HG03354 (cell line): Measurements from ENCODE around the gene HNRNPUL2.

Experiments
- ATAC-seq: cut with Tn5 transposase; IDR thresholded peaks from one replicate; pipeline ENCODE4 v1.9.1; 2021; ENCODE audit warnings: mild to moderate bottlenecking; ENCODE audit not compliant: unreplicated experiment, poor library complexity, severe bottlenecking

Gene HNRNPUL2

DNA sequence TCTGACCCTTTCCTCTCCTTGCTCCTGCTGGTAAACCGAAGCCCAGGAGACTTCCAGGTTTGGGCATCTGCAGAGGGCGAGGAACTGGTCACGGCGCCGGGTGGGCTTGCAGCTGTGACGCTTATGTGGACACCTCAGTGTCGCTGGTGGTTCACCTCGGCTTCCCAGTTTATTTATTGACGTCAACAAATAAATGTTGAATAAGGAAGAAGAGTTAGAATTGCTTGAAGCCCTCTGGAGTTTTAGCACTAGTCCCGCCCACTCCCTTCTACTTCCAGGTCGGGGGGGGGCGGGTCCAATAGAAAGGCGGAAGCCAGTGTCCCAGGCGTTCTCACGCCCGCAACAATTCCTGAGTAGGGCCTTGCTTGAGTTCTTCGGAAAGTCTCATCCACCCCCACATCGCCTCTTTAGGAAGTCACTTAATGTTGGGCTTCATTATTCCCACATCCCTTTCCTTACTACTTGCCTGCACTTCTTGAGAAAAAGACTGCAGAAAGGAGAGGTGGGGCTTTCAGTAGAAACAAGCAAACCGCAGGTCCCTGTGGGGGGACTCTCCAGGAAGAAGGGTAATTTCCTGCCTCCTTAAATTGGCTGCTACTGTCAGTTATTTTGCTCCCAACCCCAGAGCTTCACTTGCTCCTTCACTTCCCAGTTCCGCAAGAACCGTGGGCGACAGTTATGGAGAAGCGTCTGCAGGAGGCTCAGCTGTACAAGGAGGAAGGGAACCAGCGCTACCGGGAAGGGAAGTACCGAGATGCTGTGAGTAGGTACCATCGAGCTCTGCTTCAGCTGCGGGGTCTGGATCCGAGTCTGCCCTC lies 1.1 kb upstream of the HNRNPUL2 start, which contains the start of gene TTC9C:
TTC9C (plus strand) TSS at position 316 of the 818 bp plus-strand sequence; CDS start at position 679, 363 bp downstream.
- peak; percentile 24 for ATAC-seq

DNA sequence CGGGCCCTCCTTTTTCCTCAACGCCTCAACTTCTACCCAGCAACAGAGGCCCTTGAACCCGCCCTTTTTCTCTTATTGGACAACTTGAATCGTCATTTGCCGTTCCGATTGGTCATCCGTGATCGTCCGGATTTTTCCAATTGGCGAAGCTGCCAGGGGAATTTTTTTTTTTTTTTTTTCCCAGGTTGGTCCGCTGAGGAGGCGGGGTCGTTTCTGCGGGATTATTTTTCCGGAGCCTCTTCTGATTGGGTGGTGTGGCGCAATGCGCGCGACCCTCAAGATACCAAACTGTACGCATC lies 564 bp upstream of the HNRNPUL2 start:
- ATAC-seq, result peak; percentile 62

DNA sequence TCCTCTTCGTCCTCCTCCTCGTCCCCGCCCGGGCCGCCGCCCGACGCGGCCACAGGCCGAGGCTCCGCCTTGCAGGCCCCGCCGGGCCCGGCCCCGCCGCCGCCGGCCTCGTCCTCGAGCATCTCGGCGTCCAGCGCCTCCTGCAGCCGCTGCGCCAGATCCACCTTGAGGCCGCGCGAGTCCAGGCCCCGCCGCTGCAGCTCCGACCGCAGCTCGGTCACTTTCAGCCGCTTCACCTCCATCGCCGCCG lies 417 bp downstream of the HNRNPUL2 start:
- no peak for ATAC-seq

DNA sequence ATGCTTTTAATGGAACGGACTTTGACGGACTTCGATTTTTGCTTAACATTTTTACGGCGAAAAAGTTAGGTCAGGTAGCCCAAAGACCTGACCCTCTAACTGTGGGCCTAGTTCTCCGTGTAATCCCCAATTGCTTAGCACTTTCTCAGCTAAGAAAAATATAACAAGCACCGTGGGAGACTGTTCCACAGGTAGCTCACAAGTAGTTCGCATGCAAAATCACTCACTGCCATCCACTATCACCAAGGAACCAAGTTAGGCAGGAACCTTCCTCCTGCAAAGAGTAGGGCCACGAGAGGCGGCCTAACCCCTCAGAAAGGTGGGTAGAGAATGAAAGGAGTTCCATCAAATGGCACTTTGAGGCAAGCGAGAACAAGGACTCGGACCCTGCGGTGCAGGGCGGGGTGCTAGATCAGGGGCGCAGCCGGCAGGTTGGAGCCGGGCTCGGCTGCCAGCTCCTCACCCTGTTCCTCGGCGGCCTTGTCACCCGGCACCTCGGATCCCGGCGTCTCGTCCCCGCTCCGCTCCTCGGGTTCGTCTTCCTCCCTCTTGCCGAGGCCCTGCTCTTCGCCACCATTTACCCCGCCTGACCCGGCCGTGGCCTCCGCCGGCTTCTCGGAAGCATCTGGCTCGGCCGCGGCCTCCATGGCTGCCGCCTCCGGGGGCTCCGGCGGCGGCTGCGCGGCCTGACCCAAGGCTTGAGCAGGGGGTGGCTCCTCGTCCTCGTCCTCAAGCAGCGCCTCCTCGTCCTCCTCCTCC lies 922 bp downstream of the HNRNPUL2 start:
- ATAC-seq, result no peak

DNA sequence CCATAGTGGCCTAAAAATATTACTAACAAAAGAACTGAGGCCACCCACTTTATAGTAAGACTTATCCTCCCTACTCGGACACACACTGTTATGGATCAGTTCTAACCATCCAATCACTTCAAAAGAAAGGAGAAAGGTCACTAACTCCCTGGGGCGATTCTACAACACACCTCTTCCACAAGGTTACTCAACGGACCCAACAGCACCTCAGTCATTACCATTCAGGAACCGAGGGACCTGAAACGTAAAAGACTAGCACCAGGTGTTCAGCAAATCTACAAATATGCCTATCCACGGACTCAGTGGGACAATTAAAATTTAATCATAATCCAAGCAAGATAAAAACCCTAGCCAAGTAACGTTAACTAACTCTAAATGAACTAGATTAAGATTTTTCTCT lies 1.6 kb downstream of the HNRNPUL2 start:
- no peak for ATAC-seq

DNA sequence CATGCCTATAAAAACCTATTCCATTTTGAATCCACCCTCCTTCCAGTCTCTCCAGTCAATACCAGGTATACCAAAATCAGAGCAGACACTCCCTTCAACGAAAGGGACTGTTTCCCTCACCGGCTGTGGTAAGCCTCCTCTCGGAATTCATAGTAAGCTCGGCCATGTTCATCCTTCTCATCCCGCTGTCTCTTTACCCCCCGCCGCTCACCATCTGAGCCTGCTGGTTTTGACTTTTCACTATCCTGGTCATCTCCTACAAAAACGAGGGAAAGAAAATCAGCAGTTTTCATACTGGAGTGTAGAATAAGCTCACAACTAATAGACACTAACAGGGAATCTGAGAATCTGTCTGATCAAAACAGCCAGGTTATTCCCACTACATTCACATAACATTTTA lies 3.1 kb downstream of the HNRNPUL2 start:
- ATAC-seq, result no peak

DNA sequence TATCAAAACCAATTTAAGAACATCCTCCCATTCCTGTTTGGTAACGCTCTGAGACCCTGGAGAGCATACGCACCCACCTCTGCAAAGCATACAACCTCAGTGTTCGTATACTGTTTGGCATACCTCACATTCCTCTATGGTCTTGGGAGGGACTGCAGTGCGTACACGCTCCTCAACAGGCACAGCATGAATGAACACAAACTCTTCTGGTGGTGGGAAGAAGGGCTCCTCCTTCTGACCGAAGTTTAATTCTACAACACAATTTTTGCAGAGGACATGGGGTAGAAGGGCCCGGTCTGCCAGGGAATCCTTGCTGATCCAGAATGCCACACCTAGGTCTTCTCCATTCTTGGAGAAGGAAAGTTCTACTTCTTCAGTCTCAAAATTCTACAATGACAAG lies 5.3 kb downstream of the HNRNPUL2 start:
- ATAC-seq, result no peak

DNA sequence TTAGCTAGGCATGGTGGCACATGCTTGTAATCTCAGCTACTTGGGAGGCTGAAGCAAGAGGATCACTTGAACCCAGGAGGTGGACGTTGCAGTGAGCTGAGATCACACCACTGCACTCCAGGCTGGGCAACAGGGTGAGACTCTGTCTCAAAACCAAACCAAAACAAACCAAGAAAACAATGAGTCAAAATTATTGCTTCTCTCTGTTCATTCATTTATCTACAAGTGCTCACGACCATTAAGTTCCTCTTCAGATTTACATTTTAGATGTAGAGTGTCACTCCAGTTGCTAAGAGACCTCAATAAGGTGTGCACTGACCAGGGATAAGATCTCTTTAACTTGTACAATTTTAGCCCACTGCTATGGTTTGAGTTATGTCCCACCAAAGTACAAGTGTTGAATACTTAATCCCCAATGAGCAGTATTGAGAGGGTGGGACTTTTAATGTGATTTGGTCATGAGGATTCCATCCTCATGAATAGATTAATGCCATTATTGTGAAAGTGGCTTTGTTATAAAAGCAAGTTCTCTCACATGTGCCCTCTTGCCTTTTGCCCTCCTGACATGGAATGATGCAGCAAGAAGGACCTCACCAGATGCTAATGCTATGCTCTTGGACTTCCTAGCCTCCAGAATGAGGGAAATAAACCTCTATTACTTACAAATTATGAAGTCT lies 7.8 kb downstream of the HNRNPUL2 start:
- ATAC-seq, result no peak

DNA sequence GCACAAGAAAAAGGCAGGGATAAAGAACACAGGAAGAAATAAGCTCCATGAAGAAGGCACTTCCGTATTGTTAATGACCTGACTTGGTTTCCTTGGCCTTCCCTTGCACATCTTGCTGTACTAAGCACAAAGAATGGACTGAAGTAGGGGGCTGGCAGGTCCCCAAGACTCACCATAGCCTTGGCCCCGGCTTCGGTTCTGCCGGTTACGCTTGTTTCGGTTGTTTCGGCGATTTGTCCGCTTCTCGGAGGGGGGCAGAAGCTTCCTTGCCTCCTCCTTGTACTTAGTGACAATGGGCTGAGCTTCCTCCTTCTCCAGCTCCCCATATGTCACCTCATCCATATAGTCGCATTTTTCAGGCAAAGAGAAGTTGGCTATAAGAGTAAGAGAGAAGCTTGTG lies 10.4 kb downstream of the HNRNPUL2 start:
- no peak for ATAC-seq

DNA sequence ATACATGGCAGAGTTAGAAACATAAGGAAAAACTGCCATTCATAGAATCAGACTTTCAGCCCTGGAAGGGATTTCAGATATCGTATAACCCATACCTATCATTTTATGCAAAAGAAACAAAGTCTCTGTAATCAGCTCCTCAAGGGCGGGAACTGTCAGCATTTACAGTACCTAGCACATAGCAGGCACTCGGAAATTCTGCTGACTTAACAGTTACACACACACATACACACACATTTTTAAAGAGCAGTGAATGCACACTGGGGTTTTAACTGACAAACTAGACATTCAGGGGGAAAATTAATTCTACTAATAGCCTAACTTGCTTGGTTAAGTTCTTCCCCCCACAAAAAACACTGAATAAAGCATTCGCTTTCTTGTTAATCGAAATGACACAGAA lies 11.1 kb downstream of the HNRNPUL2 start:
- no peak for ATAC-seq

DNA sequence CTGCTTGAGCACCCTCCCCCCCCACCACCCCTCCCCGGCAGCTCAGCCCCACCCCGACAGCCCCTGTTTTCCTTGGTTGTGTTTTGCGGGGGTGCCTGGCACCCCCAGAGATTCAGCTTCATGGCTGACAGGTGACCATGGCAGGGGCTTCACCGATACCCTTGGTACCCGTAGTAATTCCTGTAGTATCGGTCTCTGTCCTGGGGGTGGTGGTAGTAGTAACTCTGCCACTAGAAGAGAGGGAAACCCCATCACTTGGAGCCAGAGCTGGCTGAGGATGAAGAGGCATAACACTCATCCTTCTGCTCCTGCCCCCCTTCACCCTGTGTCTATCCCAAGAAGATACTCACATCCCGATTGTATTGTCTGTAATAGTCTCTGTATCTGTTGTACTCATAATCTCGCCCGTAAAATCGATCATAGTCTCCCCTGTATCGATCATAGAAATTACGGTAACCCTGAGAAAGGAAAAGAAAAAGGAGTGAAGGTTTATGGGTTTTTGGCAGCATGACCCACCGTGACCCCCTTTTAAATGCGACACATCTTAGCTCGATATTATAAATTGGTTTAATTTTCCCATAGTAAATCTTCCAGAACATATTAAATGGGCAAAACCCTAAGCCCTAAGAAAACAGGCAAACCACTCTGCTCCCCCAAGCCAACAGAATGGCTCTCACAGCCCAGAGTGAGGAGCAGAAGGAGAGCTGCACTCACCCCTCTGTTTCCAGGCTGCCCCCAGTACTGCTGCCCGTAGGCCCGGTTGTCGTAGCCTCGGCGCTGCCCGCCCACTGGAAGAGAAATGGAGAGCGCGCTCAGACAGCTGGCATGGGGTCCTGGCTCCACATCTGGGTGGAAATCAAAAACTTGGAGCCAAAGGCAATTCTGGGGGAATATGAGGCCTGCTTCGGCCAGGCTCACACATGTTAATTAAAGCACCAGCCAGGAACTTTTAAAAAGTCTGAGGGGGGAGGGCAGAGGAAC lies 11.8 kb downstream of the HNRNPUL2 start:
- ATAC-seq, result no peak

DNA sequence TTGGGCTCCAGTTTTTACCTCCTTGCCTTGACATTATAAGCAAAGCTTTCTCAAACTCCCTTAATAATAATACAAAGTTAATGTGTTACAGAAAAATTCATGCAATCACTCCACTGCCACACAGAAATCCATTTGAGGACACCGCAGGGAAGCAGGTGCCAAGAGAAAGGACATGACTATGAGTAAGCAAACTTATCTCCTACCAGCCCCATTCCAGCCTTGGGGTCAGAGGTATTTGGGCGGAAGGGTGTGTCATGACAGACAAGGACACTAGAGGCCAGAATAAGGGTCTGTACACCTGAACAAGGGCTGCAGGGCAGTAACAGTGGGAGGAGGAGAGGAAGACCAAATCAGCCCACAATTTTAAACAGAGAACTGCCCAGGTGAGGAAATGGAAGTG lies 13.9 kb downstream of the HNRNPUL2 start:
- ATAC-seq, result no peak

DNA sequence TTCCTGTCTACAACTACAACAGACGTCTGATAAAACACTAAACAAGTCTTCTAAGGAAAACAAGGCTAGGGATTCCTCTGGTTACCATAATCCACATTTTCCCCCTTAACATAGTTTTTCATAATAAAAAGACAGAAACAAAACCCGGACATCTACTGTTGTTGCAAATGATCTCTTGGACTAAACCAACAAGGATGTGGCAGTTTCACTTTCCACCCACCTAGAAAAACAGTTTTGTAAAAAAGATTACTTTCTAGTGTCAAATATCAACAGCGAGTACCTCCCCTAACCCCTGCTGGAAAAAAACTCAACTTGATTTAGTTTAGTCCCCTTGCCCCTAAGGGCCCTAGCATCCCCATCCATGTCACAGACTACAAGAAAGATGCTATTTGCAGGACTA lies 14.4 kb downstream of the HNRNPUL2 start:
- ATAC-seq, result no peak

DNA sequence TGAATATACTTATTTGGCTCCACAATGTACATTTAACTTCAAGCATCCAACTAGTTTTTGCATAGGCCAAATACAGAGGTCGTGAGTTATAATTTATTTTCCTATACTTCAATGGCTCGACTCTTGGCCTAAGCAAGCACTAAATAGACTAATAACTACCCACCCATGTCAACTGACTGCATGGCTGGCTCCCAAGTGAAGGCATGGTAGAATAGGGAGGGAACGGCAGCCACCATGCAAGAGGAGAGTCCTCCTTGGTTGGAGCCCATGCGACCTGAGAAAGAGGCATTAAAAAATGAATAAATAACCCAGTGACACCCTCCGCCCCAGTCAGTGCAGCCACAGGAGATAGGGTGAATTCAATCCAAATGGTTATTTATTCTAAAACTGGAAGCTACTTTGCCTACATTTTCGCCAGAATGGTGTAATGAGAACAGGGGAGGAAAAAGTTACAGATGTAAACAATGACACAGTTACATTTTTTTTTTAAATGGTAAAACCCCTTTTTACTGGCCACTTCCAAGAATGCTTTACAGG lies 14.9 kb downstream of the HNRNPUL2 start:
- no peak for ATAC-seq

DNA sequence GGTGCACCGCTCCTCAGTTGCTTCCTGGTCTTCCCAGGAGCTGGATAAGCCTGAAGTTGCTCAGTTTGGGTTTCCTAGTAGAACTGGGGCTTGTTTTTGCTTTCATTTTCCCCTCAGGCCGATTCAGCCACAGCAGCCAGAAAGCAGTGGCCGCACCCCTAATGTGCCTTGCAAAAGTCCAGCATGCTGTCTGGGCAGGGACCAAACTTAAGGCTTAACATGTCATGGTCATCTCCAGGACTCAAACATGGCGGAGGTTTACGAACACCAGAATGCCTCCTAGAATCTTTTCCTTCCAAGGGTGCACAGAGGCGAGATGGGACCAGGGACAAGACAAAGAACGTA lies 17.3 kb downstream of the HNRNPUL2 start:
- ATAC-seq, result no peak

DNA sequence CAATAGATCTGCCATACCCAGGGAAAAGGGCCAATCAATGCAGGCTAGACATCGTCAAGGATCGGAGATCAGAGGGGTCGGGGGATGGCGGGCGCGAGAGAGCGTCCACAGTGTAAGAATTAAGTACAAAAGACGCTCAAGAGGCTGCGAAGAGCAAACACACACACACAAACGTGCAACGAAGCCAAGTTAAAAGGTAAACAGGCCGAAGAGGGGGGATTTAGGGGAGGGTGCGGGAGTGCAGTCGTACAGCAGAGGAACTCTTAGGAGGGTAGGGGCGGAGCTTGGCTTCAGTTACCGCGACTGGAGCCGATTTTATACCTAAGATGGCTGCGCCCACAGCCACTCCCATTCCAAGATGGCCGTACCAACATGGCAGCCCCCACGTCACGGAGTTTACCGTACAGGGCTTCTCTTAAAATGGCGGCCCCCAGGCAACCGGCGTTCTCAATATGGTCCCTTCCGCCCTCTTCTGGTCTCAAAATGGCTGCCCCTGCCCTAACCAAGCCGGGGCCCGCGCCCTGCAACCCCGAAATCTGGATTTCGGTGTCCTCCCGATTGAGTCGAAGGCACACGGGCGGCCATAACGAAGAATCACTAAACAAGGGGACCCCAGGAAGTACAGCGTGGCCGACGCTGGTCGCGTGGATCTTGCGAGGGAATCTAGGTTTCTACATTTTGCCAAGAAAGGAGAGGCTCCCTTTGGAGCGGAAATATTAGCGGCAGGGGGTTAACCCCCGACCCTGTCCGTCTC lies 17.8 kb downstream of the HNRNPUL2 start:
- peak; percentile 69 for ATAC-seq

DNA sequence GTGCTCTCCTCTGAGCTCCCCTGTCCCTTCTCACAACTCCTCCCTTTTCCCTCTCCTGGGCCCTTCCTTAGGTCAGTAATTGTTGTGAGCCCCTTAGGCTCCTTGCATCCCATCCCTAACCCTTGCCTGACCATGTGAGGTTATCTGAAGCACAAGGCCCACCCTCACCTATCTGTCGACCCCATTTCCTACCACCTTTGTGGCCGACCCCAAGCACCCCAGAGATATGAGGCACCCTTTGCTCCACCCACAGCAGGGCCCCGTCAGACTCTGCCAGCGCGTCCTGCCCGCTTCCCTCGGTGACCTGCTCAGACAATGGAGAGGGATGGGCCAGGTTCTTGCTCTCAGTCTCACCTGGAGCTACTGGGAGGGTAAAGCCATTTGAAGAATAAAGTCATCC lies 18.5 kb downstream of the HNRNPUL2 start:
- ATAC-seq, result no peak

DNA sequence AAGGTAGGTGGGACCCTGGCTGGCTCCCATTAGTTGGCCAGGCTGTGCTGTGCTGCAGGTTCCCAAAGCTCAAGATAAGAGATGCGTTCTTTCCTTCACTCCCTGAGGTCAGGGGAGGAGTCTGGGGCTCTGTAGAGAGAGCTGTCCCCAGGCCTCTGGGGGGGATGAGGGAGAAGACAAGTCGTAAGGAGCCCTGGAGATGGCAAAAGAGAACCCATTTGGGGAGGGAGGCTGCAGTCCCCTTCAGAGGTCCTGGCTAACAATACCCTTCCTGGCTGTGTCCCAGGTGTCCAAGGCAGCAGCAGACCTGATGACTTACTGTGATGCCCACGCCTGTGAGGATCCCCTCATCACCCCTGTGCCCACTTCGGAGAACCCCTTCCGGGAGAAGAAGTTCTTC lies 18.9 kb downstream of the HNRNPUL2 start:
- ATAC-seq, result no peak

DNA sequence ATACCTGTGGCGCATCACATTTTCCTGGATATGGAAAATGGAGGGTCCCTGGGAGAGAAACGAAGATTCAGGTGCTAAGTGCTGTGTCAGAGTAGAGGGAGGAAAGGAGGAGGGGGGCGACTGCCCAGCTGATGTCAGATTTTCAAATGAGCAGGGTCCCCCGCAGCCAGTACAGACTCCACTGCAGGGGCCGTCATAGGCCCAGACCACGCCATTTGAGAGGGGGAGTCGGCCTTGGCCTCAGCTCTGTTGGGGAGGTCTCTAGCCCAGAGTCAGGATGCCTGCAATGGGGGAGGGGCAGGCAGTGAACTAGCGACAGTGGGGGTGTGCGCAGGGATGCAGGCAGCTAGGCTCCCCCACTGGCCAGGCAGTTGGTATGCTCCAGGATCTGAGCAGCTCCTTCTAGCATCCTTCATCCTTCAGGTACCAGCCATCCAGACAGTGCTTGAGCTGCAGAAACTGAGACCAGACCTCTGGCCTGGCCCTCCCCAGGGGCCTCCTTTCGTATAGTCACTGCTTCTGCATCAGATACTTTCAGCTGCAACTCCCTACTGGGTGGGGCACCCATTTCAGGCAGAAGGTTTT lies 19.9 kb downstream of the HNRNPUL2 start, which contains the start of the genes BSCL2 and GNG3:
BSCL2 (minus strand) TSS at position 148 of the 585 bp plus-strand sequence. CDS start 229 bp downstream, outside the sequence.
GNG3 (plus strand) TSS at position 400 of the 585 bp plus-strand sequence. CDS start 620 bp downstream, outside the sequence.
- no peak for ATAC-seq
